ENCODE data around the gene NDUFV3.
"Not testable (repeated sequence)": the region's sequence is repeated elsewhere in the genome, so short reads cannot be mapped to it uniquely, and the experiment has no call there.

Gene NDUFV3

GRCh38 chr21:42900446-42900845, 7.3 kb downstream of the NDUFV3 start:
- DNase-seq (ENCODE audit: low read depth), result no peak

DNA sequence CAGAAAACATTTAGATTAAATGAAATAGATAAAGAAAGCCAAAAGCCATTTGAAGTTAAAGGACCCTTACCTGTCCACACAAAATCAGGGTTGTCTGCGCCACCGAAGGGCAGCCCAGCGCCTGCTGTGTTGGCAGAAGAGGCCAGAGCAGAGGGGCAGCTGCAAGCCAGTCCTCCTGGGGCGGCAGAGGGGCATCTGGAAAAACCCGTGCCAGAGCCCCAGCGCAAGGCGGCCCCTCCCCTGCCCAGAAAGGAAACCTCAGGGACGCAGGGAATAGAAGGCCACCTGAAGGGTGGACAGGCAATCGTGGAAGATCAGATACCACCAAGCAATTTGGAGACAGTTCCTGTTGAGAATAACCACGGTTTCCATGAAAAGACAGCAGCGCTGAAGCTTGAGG, 10.7 kb downstream of the NDUFV3 start:
- DNase-seq (ENCODE audit: low read depth), result no peak

- no peak for DNase-seq (ENCODE audit: low read depth)
These were observed 12.1 kb downstream of the NDUFV3 start for GRCh38 chr21:42905195-42905594.

DNA sequence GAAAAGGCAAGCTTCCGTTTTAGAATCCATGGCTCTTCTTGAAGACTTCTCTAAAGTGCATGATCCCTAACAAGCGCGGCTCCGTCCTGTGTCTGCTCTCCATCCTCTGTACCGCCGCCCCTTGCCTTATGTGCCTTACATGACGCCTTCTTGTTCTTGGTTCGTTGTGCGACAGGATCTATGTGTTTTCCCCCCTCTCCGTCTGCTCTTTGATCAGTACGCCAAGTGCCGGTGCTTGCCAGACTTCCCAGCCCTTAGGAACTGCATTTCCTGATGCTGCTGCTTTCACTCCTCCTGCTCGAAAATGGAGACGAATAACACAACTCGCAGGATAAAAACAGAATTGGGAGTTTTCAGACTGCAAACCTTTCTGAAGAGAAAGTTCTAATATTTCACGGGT, 13.1 kb downstream of the NDUFV3 start:
- DNase-seq (ENCODE audit: low read depth), result no peak

DNA sequence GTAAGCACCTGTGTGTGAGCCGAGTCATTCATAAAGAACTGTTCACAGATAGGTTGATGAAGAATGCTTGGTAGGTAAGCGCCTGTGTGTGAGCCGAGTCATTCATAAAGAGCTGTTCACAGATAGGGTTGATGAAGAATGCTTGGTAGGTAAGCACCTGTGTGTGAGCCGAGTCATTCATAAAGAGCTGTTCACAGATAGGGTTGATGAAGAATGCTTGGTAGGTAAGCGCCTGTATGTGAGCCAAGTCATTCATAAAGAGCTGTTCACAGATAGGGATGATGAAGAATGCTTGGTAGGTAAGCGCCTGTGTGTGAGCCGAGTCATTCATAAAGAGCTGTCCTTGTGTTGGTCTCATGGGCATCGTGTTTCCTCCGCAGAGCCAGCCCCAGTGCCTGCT, 15.4 kb downstream of the NDUFV3 start:
- not testable (repeated sequence) for DNase-seq (ENCODE audit: low read depth)

DNA sequence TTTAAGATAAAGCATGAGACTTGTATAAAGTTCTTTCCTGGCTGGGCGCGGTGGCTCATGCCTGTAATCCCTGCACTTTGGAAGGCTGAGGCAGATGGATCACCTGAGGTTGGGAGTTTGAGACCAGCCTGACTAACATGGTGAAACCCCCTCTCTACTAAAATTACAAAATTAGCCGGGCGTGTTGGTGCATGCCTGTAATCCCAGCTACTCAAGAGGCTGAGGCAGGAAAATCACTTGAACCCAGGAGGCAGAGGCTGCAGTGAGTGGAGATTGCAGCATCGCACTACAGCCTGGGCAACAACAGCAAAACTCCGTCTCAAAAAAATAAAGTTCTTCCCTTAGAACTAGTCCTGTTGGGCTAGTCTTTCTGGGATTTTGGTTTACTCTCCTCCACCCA, 18.8 kb downstream of the NDUFV3 start:
- DNase-seq (ENCODE audit: low read depth), result not testable (repeated sequence)

GRCh38 chr21:42913476-42913875, 20.4 kb downstream of the NDUFV3 start:
- DNase-seq (ENCODE audit: low read depth), result no peak

GRCh38 chr21:42918291-42918690, 25.2 kb downstream of the NDUFV3 start:
- DNase-seq (ENCODE audit: low read depth), result no peak

GRCh38 chr21:42921927-42922326, 28.8 kb downstream of the NDUFV3 start:
- DNase-seq (ENCODE audit: low read depth), result no peak

GRCh38 chr21:42922918-42923317, 29.8 kb downstream of the NDUFV3 start:
- DNase-seq (ENCODE audit: low read depth), result no peak

GRCh38 chr21:42923553-42924432, 30.7 kb downstream of the NDUFV3 start:
- peak; percentile 55 for DNase-seq (ENCODE audit: low read depth)

GRCh38 chr21:42924433-42924751, 31.3 kb downstream of the NDUFV3 start:
- DNase-seq (ENCODE audit: low read depth), result no peak

DNA sequence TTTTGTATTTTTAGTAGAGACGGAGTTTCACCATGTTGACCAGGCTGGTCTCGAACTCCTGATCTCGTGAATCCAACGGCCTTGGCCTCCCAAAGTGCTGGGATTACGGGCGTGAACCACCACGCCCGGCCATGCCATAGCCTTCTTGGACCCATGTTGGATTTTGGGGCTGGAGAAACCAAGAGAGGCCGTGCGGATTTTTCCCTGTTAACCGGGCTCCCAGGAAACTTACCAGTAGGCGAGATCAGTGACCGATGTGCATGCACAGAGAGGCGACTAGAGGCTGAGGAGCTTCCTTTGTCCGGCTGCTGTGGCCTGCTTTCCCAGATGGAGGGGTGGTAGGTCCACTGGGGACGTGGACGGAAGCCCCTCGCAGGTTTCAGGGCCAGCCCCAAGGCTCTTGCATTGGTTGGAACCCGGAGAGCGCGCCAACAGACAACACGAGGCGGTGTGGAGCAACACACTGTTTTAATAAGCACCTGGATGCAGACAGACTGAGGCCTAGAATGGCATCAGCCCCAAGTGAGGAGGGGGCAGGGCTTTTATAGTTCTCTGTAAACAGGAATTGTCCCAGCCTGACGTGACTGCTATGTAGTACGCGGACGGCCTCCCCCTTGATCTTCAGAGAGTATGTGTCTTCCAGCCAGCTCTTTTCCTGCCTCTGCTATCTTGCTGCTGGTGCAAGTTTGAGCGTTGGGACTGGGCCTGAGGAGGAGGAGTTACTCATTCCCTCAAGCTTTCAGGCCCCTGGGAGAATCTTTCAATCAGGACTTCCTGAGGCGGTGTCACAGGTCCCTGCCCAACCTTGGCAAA, 32.2 kb downstream of the NDUFV3 start, which contains the start of gene ERVH48-1:
Gene ERVH48-1 (minus strand): TSS at position 517 of the 813 bp plus-strand sequence. CDS start 6,624 bp downstream, outside the sequence.
- no peak for DNase-seq (ENCODE audit: low read depth)

DNA sequence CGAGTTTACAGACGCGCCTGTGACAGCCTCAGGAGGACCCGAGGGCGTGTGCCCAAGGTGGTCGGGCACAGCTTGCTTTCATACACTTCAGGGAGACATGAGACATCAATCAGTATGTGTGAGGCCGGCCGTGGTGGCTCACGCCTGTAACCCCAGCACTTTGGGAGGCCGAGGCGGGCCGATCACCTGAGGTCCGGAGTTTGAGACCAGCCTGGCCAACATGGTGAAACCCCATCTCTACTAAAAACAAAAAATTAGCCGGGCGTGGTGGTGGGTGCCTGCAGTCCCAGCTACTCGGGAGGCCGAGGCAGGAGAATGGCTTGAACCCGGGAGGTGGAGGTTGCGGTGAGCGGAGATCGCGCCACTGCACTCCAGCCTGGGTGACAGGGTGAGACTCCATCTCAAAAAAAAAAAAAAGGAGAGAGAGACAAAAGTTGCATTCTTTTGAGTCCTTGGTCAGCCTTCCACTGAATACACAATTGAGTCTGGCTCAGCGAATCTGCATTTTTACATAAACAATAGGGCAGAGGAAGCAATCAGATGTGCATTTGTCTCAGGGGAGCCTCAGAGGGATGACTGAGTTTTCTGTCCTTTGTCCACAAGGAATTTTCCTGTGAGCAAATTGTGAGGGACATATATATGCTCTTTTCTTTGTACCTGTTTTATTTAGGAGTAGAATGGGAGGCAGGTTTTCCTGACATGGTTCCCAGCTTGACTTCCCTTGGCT, 34.5 kb downstream of the NDUFV3 start:
- DNase-seq (ENCODE audit: low read depth), result not testable (repeated sequence)

DNA sequence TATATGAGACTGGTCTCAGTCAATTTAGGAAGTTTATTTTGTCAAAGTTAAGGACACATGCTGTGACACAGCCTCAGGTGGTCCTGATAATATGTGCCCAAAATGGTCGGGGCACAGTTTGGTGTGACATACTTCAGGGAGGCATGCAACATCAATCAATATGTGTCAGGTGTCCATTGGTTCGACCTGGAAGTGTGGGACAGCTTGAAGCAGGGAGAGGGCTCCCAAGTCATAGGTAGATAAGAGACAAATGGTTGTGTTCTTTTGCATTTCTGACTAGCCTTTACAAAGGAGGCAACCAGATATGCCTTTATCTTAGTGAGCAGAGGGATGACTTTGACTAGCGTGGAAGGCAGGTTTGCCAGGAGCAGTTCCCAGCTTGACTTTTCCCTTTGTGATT, 36.9 kb downstream of the NDUFV3 start:
- DNase-seq (ENCODE audit: low read depth), result no peak

- DNase-seq (ENCODE audit: low read depth), result no peak
These were observed 38.6 kb downstream of the NDUFV3 start for GRCh38 chr21:42931560-42932235.

- not testable (repeated sequence) for DNase-seq (ENCODE audit: low read depth)
These were observed 39.4 kb downstream of the NDUFV3 start for GRCh38 chr21:42932378-42933136.

DNA sequence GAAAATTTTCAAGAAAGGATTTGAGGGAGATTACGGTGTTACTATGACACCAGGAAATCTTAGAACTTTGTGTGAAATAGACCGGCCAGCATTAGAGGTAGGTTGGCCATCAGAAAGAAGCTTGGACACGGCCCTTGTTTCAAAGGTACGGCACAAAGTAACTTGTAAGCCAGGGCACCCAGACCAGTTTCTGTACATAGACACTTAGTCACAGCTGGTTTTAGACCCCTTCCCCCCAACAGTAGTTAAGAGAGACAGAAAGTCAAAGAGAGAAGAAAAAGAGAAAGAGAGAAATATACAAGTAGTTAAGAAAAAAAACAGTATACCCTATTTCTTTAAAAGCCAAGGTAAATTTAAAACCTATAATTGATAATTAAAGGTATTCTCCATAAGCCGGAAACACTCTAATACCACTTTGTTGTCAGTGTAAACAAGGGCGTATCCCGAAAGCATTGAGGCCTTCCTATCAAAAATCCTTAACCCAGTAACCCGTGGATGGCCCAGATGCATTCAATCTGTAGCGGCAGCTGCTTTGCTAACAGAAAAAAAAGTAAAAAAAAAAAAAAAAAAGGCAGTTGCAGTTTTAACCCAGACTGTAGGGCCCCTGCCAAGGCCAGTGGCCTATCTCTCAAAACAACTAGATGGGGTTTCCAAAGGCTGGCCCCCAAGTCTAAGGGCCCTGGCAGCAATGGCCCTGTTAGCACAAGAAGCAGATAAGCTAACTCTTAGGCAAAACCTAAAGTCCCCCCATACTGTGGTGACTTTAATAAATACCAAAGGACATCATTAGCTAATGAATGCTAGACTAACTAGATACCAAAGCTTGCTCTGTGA, 40.2 kb downstream of the NDUFV3 start:
- DNase-seq (ENCODE audit: low read depth), result not testable (repeated sequence)

DNA sequence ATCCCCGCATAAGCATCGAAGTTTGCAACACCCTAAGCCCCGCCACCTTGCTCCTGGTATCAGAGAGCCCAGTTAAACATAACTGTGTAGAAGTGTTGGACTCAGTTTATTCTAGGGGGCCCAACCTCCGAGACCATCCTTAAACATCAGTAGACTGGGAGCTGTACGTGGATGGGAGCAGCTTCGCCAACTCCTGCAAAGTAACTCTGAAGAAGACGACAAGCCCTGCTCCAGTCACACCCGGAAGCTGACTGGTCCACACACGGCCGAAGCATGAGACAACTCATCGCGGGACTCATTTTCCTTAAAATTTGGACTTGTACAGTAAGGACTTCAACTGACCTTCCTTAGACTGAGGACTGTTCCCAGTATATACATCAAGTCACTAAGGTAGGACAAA, 40.9 kb downstream of the NDUFV3 start:
- DNase-seq (ENCODE audit: low read depth), result not testable (repeated sequence)

DNA sequence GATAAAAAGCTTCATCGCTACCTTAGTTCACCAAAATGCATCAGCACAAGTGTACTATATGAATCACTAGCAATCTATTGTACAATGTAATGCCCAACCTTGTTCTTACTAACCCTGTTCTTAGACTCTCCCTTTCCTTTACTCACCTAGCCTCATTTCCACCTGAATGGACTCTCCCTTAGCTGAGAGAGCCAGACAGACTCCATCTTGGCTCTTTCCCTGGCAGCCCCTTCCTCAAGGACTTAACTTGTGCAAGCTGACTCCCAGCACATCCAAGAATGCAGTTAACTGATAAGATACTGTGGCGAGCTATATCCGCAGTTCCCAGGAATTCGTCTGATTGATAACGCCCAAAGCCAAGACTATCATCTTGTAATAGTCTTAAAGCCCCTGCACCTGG, 43.3 kb downstream of the NDUFV3 start:
- DNase-seq (ENCODE audit: low read depth), result not testable (repeated sequence)
